Measurements from ENCODE around the gene AGPAT3.

DNA sequence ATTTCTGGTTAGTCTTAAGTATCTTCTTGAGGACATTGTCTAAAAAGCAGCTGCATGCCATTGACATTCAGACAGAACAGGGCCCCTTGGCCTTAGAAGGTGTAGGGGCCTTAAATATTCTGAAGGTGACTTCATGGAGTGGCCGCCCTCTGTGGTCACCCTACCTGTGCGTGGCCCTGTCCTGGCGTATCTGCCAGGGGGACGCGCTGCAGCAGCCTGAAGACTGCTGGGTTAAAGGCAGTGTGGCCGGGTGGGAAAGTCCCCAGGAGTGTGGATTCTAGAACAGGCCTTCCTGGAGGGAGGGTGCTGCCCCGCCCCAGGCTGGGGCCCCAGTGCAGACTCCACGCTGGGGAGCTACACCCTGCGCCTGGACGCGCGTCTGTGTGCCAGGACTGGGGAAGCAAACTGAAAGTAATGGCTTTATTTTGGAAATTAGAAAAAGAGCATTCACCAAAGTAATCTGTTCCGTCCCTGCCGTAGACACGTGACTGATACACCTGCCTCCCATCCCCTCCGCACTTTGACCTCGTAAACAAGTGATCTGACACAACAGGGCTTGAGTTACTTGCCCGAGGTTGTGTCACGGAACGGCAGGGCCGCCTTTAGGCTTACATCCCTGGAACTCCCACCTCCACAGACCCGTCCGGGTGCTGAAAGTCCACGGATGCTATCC lies 1.8 kb downstream of the AGPAT3 start:
- TF ChIP-seq, protein P1, sequence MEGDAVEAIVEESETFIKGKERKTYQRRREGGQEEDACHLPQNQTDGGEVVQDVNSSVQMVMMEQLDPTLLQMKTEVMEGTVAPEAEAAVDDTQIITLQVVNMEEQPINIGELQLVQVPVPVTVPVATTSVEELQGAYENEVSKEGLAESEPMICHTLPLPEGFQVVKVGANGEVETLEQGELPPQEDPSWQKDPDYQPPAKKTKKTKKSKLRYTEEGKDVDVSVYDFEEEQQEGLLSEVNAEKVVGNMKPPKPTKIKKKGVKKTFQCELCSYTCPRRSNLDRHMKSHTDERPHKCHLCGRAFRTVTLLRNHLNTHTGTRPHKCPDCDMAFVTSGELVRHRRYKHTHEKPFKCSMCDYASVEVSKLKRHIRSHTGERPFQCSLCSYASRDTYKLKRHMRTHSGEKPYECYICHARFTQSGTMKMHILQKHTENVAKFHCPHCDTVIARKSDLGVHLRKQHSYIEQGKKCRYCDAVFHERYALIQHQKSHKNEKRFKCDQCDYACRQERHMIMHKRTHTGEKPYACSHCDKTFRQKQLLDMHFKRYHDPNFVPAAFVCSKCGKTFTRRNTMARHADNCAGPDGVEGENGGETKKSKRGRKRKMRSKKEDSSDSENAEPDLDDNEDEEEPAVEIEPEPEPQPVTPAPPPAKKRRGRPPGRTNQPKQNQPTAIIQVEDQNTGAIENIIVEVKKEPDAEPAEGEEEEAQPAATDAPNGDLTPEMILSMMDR (IDR thresholded peaks at IDR 0.05) = no peak
- no peak for TF ChIP-seq ZFX (IDR thresholded peaks at IDR 0.05; ENCODE audit: borderline replicate concordance)
